GM21447 (cell line): ENCODE results near the gene PTGIS.

Source experiments
- ATAC-seq: cut with Tn5 transposase; IDR thresholded peaks from one replicate; pipeline ENCODE4 v1.9.1; 2021; ENCODE audit not compliant: unreplicated experiment

Gene PTGIS

GRCh38 chr20:49532285-49532946, 35.5 kb downstream of the PTGIS start:
- no peak for ATAC-seq

DNA sequence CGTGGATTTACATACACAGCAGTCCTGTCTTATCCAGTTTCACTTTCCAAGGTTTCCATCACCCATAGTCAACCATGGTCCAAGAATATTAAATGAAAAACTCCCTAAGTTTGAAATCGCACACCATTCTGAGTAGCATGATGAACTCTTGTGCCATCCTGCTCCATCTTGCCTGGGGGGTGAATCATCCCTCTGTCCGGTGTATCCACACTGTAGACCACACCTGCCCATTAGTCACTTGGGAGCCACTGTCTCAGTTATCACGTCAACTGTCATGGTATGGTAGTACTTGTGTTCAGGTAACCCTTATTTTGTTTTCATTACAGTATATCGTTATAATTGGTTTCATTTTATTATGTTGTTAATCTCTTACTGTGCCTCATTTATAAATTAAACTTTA, 38.5 kb downstream of the PTGIS start:
- ATAC-seq = no peak

DNA sequence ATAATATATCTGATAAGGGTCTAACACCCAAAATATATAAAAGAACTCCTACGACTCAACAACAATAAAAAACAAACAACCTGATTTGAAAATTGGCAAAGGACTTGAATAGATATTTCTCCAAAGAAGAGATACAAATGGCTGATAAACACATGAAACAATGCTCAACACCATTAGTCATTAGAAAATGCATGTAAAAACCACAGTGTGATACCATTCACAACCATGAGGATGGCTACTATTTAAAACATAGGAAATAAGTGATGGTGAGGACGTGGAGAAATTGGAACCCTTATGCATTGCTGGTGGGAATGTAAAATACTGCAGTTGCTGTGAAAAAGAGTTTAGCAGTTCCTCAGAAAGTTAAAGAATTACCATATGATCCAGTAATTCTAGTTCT, 41.4 kb downstream of the PTGIS start:
- ATAC-seq = no peak

- ATAC-seq = no peak
Observed at GRCh38 chr20:49526056-49526455, 41.9 kb downstream of the PTGIS start.

- no peak for ATAC-seq
Observed at GRCh38 chr20:49523767-49524360, 44.1 kb downstream of the PTGIS start.

- no peak for ATAC-seq
Observed at GRCh38 chr20:49521356-49521755, 46.6 kb downstream of the PTGIS start.

DNA sequence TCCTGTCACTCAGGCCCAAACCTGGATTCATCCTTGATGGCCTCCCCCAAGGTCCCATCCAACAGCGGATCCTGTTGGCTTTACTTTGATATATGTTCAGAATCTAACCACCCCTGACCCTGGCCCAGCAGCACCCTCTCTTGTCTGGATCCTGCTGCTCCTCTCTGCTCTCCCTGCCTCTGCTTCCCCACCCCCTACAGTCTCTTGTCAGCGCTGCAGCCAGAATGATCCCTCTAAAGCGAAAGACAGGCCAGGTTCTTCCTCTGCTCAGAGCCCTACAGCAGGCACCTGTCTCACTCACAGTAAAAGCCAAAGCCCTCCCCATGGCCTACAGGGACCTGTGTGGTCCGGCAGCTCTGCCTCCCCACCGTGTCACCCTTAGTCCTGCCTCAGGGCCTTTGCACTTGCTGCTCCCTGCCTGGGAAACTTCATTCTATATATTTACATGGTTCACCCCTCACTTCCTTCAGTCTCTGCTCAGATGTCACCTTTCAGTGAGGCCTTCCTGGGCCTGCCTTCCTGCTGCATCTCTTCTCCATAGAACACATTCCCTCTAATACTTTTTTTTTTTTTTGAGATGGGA, 48.1 kb downstream of the PTGIS start:
- ATAC-seq = no peak

DNA sequence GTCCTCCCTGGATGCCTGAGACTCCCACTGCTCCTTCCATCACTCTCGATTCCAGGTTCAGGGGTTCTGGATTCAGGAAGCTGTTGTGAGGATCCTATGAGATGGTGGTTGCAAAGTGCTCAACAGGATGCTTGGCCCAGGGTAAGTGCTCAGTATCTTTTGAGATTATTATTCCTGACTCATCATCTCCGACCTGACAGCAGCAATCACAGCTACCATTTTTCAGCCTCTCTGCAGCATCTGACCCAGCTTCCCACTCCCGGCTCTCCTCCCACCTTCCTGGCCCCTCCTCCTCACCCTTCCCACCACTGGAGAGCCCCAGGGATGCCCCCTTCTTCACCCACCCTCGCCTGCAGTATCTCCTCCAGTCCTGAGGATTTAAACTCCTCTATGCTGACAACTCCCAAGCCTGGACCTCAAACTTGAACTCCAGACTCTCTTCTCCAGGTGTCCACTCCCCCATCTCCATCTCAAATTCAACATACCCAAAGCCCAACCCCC, 48.7 kb downstream of the PTGIS start:
- ATAC-seq = no peak

DNA sequence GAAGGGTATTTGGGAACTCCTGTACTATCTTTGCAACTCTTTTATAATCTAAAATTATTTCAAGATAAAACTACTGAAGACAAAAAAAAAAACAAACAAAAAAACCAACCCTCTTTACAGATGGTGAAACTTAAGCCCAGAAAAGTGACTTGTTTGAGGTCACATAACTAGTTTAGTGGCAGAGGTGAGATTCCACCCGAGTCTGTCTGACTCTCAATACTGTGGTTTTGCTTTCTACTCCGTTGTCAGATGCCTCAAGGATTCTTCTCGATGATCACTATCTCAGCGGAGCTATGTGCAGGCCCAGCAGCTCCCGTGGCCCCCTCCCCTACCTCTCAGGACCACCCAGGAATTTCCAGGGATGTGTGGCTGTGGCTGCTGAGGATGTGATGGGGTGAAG, 49.4 kb downstream of the PTGIS start:
- ATAC-seq = no peak

DNA sequence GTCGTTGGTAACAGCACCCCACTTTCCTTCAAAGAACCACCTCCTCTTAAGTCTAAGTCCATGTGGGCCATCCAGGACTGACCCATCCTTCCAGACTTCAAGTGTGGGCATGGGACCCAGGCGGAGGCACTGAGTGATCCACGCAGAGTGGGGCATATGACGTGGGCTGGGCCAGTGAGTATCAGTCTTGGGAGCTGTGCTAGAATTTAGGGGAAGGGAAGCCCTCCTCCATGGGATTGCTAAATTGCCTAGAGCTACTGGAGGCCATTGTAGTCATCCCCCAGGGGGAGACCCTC, 50.2 kb downstream of the PTGIS start:
- ATAC-seq = no peak

DNA sequence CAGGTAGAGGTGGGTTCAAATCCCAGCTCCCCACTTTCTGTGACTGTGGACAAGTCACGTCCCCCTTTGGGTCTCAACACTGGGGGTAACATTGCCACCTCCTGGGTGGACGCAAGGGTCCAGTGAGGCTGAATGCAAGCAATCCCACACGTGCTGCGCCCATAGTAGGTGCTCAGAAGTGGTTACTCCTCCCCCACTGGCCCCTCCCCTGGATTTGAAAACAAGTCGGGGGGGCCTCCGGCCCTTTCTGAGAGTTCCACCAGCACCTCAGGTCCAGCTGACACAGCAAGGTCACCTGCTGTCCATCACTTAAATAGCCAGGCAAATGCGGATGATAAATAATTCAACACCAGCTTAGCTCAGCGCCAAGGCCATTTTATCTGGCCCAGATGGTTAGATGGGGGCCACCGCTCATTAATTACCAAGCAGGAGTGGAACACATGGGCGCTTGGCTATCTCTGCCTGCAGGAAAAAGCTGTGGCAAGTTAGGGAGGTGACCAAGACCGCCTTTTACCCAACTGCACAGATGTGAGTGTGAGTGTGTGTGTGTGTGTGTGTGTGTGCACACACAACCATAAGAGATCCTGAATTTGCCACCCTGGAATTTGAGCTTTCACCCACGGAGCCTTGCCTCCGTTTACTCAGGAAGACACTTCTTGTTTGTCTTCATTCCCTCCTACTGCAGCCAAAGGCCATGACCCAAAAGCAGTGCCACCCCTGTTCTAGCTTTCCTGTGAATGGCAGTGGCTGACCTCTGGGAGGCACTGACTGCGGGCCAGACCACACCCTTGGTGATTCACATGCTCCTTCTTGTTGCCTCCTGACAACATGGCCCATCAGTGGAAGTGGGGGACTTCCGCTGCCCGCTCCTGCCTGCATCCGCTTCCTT, 50.8 kb downstream of the PTGIS start:
- no peak for ATAC-seq

GRCh38 chr20:49515586-49515985, 52.4 kb downstream of the PTGIS start:
- no peak for ATAC-seq

DNA sequence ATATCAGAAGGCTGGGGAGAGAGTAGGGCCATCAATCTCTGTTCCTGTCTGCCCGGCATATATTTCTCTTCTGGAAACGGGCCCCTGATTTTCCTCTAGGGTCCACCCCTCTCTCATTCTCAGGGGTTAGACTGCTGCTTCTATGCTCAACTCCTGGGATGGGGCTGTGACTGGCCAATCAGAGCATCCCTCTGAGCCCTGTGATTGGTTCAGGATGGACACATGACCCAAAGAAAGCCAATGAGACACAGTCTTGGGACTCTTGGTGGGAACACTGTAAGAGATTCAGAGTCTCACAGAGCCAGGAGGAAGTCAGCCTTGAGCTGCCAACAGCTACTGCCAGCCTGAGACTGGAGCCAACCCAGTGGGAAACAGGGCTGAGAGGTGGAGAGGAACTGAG, 54.4 kb downstream of the PTGIS start:
- no peak for ATAC-seq

DNA sequence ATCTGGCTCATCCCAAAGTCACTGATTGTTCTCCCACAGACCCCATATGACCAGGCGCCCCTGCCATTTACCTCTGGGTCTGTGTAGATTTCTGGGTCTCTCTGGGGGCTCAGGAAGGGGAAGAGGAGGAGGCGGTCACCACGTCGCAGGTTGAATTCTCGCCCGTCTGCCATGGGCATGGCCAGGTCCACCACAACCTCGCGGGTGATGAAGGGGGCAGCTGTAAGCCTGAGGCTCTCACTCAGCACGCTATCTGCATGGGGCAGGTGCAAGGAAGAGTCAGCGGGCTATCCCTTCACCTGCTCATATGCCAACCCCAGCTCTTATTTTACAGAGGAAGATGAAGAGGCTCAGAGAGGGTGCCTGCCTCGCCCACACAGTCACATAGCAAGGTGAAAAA, 54.9 kb downstream of the PTGIS start:
- no peak for ATAC-seq

- ATAC-seq = no peak
Observed at GRCh38 chr20:49511788-49512525, 56.0 kb downstream of the PTGIS start.

DNA sequence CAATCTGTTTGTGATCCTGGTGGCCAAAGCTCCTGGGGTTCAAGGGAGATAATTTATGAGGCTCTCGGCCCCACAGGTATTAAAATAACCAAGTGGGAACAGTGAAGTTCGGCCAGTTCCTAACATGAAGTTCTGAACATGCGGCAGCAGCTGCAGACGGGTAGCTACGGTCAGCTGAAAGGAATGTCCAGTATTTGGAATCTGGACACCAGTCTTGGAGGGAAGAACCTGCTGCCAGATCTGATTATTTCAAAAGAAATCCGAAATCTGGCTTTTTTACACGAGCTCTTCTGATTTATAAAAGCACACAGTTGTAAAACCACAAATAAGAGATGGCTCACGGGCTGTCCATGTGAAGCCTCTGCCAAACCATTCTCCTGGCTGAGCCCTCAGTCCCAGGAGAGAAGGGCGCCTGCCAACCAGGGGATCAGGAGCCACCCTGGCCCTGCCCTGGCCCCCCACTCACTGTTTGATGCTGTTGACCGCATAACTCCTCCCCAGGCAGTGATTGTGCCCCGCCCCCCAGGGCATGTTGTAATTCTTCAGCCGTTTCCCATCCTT, 57.3 kb downstream of the PTGIS start:
- no peak for ATAC-seq

DNA sequence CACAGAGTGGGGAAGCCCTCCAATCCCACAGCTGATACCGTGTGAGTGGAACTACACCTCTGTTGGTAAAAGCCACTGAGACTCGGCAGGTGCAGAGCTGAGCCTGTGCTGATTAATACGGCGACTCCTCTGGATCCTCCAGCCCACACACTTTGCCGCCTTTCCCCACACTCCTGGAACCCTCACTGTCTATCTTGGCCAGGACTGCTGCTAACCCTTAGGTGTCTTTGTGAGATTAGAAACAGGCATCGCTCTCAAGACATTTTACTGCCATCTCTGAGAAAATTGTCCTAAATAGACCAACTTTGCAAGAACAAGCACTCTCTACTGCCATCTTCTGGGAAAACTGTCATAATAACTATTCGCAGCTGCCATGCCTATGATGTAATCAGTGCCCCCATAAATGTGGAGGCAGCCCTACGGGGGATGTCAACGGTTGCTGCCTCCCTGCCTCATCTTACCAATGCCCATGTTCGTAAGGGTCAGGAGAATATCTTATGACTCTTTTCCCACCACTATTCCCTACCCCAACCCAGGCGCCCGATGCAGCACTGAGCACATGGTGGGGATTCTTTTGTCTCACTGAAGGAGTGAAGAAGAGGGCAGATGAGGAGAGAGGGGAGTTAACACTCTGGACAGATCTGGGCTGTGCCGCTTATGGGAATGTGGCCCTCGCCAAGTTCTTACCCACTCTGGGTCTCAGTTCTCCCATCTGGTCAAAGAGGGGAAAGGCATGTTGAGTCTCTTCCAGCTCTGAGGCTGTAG, 59.3 kb downstream of the PTGIS start:
- ATAC-seq = no peak

DNA sequence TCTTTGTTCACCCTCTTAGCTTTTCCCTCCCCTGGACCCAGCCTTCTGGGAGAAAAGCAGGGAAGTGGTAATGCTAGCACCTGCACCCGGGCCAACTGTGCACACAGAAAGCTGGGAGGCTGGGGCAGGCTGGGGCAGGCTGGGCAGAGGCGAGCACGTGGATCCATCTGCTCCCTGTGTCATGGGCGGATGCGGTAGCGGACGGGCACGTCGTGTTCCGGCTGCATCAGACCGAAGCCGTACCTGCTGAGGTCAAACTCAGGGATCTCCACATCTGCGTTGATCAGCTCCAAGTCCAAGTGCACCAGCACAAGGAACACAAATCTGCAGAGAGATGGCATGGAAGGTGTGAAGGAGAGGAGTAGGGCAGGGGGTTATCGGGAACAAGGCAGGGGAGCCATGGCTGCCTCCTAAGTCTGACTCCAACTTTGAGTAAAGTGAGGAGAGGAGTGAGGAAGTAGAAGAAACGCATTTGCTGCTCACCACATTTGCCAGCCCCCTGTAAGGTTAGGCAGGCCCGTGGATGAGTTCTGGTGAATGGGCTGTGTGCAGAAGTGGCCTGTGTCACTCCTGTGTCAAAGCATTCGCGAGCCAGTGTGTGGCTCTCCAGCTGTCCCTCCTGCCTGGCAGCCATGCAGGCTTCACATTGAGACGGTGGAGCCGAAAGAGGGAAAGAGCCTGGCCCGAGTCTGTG, 60.0 kb downstream of the PTGIS start:
- no peak for ATAC-seq

DNA sequence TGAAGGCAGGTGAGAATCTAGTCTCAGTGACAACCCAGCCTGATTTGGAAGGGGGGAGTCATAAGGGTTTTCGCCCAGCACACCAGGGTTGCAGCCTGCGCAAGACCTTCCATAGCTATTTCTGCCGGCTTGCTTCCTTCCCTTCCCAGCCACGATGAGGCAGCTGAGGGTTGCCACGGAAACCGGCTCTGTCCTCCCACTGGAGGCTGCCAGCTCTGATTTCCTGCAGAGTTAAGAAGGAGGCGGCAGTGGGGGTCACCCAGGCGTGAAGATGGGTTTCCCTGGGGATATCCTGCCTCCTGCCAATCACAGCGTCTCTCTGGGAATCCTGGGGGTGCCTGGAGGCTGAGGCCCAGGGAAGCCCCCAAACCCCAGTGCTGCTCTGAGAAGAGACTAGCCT, 62.4 kb downstream of the PTGIS start:
- no peak for ATAC-seq
